T-helper 1 cell treated with Interleukin-12 subunit alpha and Interleukin-12 subunit beta and Interleukin-4 antibody, amounts not matched to agents 30 ng/mL and 1 ng/mL, for 36 hours (primary cell): ENCODE data around the gene LHPP. TPM values are rescaled to one million over a fixed set of nuclear protein-coding genes. Genes with fewer than 3 reads are reported as not detected.
"Not testable (repeated sequence)": the region's sequence is repeated elsewhere in the genome, so short reads cannot be mapped to it uniquely, and the experiment has no call there.

Experiments
- intact Hi-C: fragments of 100-400 bp; cut with micrococcal nuclease; formaldehyde crosslinking; loops from one replicate; pipeline ENCODE4 v1.15.1; 2024
- total RNA-seq: library from RNA; stranded (reverse); gene quantifications from 2 replicates; pipeline ENCODE4 v1.2.3, GENCODE V29; 2022

Gene LHPP
- total RNA-seq, result 12.8 and 16.8 TPM in 2 replicates

GRCh38 chr10:124461642-124462347 is at the start of gene LHPP:
Gene LHPP, plus strand, starts transcription at chr10:124461823. Its CDS starts 40 bp downstream, at chr10:124461863.
- intact Hi-C loops, result loop anchor here (1.0 to 5.0 kb wide), 11 partner anchors 43 to 1307 kb away; partner anchors contain the start of genes BUB3, EDRF1, EEF1AKMT2 and OAT

- intact Hi-C loops, result no loop called here
These were observed 47.5 kb upstream of the LHPP start for GRCh38 chr10:124414076-124414475.

GRCh38 chr10:124415210-124415609 is 46.4 kb upstream of the LHPP start:
- intact Hi-C loops, result no loop called here

GRCh38 chr10:124416733-124417132 is 44.9 kb upstream of the LHPP start:
- intact Hi-C loops, result no loop called here

- intact Hi-C loops, result loop anchor here (1.0 to 2.0 kb wide), 10 partner anchors 15 to 1539 kb away; partner anchors contain the start of genes BCCIP, BUB3, EDRF1 and FAM24B
These were observed 43.5 kb upstream of the LHPP start for GRCh38 chr10:124417895-124418725.

- intact Hi-C loops, result loop anchor here (1.0 to 2.0 kb wide), 11 partner anchors 16 to 1540 kb away; partner anchors contain the start of genes BCCIP, BUB3, EDRF1 and FAM24B
These were observed 42.7 kb upstream of the LHPP start, which contains the start of gene OAT for GRCh38 chr10:124418726-124419501. Gene OAT, minus strand, starts transcription at chr10:124418923. Its CDS starts 6,752 bp downstream, at chr10:124412171.

- intact Hi-C loops, result loop anchor here (1.0 to 2.0 kb wide), 4 partner anchors 325 to 1411 kb away; partner anchors contain the start of genes FAM53B and IKZF5
These were observed 42.0 kb upstream of the LHPP start for GRCh38 chr10:124419635-124420034.

GRCh38 chr10:124420254-124420653 is 41.4 kb upstream of the LHPP start:
- intact Hi-C loops, result no loop called here

- intact Hi-C loops, result no loop called here
These were observed 38.9 kb upstream of the LHPP start for GRCh38 chr10:124422742-124423141.

GRCh38 chr10:124423813-124424212 is 37.8 kb upstream of the LHPP start:
- intact Hi-C loops, result no loop called here

GRCh38 chr10:124425227-124425962 is 36.2 kb upstream of the LHPP start:
- intact Hi-C loops, result no loop called here

- intact Hi-C loops, result no loop called here
These were observed 33.3 kb upstream of the LHPP start for GRCh38 chr10:124428207-124428777.

- intact Hi-C loops, result no loop called here
These were observed 32.0 kb upstream of the LHPP start for GRCh38 chr10:124429576-124429975.

- intact Hi-C loops, result no loop called here
These were observed 31.5 kb upstream of the LHPP start for GRCh38 chr10:124430077-124430476.

GRCh38 chr10:124433461-124433860 is 28.2 kb upstream of the LHPP start:
- intact Hi-C loops, result no loop called here

GRCh38 chr10:124435683-124436082 is 25.9 kb upstream of the LHPP start:
- intact Hi-C loops, result not testable (repeated sequence)

- intact Hi-C loops, result no loop called here
These were observed 25.4 kb upstream of the LHPP start for GRCh38 chr10:124436191-124436638.

- intact Hi-C loops, result not testable (repeated sequence)
These were observed 19.9 kb upstream of the LHPP start for GRCh38 chr10:124441694-124442093.

GRCh38 chr10:124446830-124447750 is 14.5 kb upstream of the LHPP start:
- intact Hi-C loops, result loop anchor here (5.0 kb wide), 1 partner anchor 1300 kb away; the partner anchor contains the start of gene HMX2
